Uterus (tissue), 2 donors: ENCODE measurements around the gene ERP27.

Experiments
- CTCF ChIP-seq, 4 experiments: fragments of 200-600 bp in 2 of 4; fragments of 450-650 bp in 2 of 4; sonication (generic) in 2 of 4; IDR thresholded peaks; one replicate each; pipeline ENCODE4 v1.5.1; 2016 to 2019; ENCODE audit warnings: antibody characterized with exemption in 4 of 4, mild to moderate bottlenecking in 2 of 4, moderate library complexity in 1 of 4
- POLR2A ChIP-seq, 2 donors: fragments of 450-650 bp; IDR thresholded peaks; one replicate each; pipeline ENCODE4 v1.6.1; 2016; ENCODE audit warnings: antibody characterized with exemption in 2 of 2, mild to moderate bottlenecking in 1 of 2, moderate library complexity in 1 of 2

DNA sequence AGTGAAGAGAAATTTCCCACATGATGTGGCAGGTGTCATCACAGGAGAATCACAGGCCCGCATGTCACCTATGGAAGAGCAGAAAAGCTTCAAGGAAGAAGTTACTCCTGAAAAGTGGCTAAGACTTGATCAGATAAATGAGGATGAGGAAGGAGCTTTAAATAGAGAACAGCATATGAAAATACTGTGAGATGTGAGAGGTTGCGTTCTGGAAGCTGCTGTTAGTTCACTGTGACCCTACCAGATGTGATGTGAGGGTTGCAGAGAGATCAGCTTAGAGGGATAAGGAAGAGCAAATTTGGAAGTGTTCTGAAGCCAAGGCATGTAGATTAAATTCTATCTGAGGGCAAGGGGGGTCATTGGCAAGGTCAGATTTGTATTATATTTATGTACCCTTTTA, 17.1 kb downstream of the ERP27 start:
- TF ChIP-seq CTCF (IDR thresholded peaks at IDR 0.05): no peak
- TF ChIP-seq POLR2A (IDR thresholded peaks at IDR 0.05): no peak
